HG02840 (cell line): ENCODE results near the gene FUT8.

Experiments
- ATAC-seq: cut with Tn5 transposase; IDR thresholded peaks from one replicate; pipeline ENCODE4 v1.9.1; 2021; ENCODE audit warnings: mild to moderate bottlenecking, moderate library complexity, moderate number of reproducible peaks; ENCODE audit not compliant: unreplicated experiment, low FRiP score

FUT8 gene

GRCh38 chr14:65750906-65751305 lies 338.4 kb downstream of the FUT8 start:
- ATAC-seq, result no peak

DNA sequence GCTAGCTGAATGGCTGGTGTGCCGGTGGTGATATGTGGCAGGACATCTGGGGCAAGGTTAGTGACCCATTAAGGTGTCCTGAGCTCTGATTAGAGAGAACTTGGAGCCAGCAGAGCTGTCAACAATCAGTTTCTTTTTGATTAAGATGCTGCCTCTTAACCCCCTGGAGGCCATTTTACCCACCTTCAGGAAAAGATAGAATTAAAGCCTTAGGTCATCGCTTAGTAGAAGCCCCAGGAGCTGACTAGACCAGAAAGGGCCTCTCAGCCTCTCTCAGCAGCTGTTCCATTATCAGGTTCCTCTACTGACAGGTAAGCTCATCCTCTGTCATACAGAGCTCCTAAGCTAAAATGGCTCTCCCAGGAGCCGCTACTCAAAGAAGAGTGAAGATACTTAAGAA lies 339.0 kb downstream of the FUT8 start:
- ATAC-seq, result no peak

GRCh38 chr14:65753061-65753460 lies 340.5 kb downstream of the FUT8 start:
- ATAC-seq, result no peak

GRCh38 chr14:65755331-65755730 lies 342.8 kb downstream of the FUT8 start:
- ATAC-seq, result no peak

DNA sequence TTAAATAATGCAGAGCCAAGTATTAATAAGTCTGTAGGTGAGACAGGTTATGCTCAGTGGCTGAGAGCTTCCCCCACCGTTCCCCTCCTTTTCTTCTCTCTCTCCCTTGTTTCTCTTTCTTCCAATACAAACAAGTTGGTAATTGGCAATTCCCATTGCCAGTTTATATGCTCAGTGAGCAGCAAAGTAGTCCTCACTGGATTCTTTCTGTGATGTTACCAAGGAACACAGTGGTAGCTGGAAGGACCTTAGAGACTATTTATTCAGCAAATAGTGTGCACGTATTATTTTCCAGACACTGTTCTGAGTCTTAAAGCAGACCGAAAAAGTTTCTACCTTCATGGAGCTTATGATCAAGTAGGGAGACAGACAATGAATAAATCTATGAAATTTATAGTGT lies 344.4 kb downstream of the FUT8 start:
- ATAC-seq, result no peak

- ATAC-seq, result no peak
These were observed 356.6 kb downstream of the FUT8 start for GRCh38 chr14:65769151-65769550.

- no peak for ATAC-seq
These were observed 358.2 kb downstream of the FUT8 start for GRCh38 chr14:65770681-65771080.

DNA sequence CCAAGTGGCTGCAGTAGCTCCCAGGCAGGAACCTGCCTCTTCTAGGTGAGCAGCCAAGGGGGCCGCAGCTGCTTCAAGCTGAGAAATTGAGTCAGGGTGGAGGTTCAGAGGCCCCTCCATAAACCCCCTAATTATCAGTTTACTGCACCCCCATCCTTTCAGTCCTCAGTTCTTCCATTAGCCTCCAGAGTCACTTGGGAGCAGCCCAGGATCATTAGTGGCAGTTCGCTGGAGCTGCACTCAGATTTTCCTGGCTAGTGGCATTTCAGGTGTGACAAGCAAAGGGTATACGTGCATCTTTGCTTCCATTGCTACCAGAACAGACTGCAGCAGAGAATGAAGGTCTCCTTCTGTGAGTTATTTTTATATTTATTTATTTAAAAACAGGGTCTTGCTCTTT lies 358.7 kb downstream of the FUT8 start:
- no peak for ATAC-seq

DNA sequence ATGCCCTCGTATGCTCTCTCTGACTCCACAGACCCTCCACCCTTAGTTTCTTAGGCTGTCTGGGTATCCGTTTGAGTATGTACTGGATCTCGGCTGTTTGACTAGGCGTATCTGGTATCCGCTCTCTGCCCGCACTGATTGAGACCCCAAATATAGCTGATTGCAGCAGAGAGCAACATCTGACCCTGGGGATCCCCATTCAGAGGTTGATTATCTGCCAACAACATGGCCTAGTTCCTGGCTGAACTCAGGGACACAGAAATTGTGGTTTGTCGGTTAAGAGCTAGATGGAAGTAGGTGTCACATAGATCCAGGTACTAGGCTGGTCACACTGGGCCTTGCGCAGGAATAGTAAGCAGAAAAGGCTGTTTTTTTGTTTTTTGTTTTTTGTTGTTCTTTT lies 359.9 kb downstream of the FUT8 start:
- no peak for ATAC-seq

DNA sequence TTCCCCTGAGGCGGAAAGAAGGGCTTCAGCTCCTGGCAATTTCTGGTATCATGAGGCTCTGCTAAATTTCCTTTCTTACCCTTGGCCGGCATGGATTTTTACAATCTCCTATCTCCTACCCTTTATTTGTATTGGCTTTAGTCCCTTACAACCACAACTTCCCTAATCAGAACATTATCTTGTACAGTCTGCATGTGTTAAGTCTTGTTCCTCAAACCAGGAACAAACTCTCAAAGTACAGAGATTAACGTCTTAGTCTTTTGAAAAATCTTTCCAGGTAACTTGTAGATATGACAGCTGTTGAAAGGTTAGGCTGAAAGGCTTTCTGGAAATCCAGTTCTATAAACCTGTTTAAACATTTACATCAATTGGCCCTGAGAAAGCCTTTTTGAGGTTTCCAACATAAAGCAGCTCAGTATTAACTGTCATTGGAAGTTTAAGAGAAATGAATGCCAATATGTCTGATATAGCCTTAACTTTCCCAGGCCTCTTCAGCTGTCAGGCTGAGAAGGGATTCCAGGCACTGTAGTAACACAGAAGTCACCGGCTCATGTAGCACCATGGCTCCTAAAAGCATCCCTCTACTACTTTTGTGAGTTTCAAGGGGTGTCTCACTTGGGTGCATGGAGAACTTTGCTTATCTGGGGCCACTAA lies 360.5 kb downstream of the FUT8 start:
- ATAC-seq, result no peak

DNA sequence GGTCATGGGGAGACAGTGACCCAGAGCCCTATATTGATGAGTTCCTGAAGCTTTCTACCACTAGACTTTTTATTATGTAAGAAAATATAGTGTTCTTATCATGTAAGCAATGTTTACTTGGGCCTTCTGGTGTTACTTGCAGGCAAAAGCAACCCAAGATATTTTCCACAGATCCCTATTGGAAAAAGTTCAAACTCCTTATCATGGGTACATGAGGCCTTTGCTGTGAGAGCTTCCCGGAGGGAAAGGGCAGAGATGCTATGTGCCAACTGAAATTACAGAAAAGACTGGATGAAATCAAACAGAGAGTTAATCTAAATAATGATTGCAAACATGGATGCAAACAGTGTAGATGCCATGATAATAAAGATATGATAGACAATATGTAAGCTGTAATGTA lies 361.5 kb downstream of the FUT8 start:
- no peak for ATAC-seq

DNA sequence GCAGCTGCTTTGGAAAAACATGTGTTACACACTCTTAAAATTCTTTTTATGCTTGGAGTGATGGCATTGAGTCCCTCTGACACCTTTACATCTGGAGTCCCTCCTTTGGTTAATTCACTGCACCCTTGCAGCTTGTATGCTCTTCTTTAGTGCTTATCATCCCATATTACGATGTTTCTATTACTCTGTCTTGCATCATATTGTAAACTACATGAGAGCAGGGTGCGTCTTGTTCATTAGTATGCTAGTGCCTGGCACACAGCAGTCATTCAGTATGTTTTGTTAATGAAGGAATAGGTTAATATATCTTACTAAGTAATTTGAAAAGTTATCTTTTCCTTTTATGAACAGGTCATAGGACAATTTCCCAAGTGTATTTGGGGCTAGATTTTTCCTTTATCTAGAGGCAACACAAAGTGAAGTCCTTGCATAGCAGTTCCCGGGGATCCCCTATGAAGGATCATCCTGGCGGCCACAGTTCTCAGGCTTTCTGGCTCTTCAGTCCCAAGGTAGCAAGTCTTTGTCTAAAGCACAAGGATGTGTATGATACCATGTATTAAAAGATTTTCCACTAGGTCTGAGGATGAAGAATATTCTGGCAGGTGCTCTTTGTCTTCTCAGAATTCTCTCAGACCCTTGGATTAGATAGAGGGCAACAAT lies 363.8 kb downstream of the FUT8 start:
- no peak for ATAC-seq

DNA sequence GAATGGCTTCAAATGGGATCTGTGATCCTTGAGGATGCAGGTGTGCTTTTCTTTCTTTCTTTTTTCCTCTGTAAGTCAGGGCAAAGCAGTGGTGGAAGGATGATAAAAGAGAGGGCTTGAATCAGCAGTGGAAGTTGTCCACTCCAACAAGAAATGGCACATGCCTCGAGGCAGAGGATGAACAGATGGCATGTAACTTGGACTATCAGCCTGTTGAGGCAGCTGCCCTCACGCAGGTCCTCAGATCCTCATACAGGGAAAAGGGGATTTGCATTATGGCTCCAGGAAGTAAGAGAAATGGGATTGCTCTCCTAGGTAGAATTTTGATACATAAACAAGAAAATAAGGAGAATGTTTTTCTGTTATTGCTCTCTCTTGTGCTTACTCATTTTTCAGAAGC lies 368.0 kb downstream of the FUT8 start:
- ATAC-seq, result no peak

GRCh38 chr14:65783101-65783500 lies 370.6 kb downstream of the FUT8 start:
- ATAC-seq, result no peak

DNA sequence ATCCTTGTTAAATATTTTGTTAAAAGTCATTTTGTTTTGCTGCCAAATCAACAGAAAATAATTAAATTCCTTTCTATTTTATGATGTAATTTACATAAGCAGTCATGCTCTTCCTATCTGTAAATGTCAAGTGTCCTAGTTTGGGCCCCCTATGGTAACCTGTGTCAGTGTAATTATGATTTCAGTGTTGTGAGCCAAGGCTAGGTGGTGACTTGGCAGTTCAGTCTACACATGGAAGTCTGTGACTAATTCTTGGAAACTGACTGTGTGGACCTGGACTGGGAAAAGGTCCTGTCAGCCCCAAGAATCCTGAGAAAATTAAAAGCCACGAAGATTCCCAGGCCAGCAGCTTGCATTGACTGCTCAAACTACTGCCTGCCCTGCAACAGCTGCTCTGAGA lies 371.0 kb downstream of the FUT8 start:
- ATAC-seq, result no peak

DNA sequence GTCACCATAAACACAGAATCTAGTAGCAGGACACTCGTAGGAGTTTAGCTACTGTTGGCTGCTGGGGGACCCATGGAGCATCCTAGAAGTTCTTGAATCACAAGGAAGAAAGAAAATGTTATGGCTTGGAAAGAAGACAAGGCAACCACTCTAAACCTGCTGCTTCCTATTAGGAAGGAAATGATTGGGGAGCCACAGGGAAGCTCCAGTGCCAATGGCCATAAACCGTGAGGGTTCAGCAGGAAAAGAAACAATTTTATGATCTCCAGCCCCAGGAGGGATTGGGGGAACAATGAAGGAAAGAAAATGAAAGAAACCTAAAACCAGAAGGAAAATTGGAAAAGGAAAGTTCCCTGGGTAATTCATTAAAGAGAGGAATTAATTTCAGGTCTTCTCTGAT lies 372.0 kb downstream of the FUT8 start:
- no peak for ATAC-seq

- no peak for ATAC-seq
These were observed 374.9 kb downstream of the FUT8 start for GRCh38 chr14:65787461-65787860.

GRCh38 chr14:65788876-65789275 lies 376.3 kb downstream of the FUT8 start:
- no peak for ATAC-seq

GRCh38 chr14:65789363-65789762 lies 376.8 kb downstream of the FUT8 start:
- ATAC-seq, result no peak

GRCh38 chr14:65790172-65790815 lies 377.8 kb downstream of the FUT8 start:
- no peak for ATAC-seq

- ATAC-seq, result no peak
These were observed 378.9 kb downstream of the FUT8 start for GRCh38 chr14:65791191-65791981.
